NCI-H82 treated with DMSO at 0.1 percent for 48 hours (cell line): Measurements from ENCODE around the gene MISP.

ENCODE experiments used
- DNase-seq: peaks from one replicate; lab custom pipeline; 2025; ENCODE audit not compliant: unreplicated experiment; lab: John Stamatoyannopoulos, UW

The MISP gene

DNA sequence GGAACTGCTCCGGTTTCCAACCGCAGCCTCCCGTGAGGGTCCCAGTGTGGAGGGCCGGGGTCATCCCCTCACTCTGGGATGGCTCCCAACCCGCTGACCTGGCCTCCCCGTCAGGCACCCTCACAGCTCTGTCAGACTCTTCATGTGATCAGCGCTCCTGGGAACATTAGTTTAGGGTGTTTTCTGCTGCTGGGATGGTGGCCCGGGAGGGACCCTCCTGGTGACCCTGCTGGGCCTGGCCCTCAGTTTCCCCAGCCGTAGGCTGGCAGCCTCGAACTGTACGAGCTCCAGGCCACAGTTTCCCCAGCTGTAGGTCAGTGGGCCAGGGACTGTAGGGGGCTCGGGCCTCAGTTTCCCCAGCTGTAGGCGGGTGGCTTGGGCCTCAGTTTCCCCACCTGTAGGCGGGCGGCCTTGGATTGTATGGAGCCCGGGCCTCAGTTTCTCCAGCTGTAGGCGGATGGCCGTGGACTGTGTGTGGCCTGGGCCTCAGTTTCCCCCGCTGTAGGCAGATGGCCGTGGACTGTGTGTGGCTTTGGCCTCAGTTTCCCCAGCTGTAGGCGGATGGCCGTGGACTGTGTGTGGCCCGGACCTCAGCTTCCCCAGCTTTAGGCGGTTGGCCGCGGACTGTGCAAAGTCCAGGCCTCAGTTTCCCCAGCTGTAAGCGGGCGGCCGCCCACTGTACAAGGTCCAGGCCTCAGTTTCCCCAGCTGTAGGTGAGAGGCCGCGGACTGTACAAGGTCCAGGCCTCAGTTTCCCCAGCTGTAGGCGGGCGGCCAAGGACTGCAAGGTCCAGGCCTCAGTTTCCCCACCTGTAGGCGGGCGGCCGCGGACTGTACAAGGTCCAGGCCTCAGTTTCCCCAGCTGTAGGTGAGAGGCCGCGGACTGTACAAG, 45.0 kb downstream of the MISP start:
- no peak for DNase-seq

- DNase-seq, result peak; percentile 98
Measured at GRCh38 chr19:796692-797527, 46.0 kb downstream of the MISP start, which contains the start of gene PTBP1. Gene PTBP1, plus strand, starts transcription at chr19:797452. Its CDS starts 46 bp downstream, at chr19:797498.

DNA sequence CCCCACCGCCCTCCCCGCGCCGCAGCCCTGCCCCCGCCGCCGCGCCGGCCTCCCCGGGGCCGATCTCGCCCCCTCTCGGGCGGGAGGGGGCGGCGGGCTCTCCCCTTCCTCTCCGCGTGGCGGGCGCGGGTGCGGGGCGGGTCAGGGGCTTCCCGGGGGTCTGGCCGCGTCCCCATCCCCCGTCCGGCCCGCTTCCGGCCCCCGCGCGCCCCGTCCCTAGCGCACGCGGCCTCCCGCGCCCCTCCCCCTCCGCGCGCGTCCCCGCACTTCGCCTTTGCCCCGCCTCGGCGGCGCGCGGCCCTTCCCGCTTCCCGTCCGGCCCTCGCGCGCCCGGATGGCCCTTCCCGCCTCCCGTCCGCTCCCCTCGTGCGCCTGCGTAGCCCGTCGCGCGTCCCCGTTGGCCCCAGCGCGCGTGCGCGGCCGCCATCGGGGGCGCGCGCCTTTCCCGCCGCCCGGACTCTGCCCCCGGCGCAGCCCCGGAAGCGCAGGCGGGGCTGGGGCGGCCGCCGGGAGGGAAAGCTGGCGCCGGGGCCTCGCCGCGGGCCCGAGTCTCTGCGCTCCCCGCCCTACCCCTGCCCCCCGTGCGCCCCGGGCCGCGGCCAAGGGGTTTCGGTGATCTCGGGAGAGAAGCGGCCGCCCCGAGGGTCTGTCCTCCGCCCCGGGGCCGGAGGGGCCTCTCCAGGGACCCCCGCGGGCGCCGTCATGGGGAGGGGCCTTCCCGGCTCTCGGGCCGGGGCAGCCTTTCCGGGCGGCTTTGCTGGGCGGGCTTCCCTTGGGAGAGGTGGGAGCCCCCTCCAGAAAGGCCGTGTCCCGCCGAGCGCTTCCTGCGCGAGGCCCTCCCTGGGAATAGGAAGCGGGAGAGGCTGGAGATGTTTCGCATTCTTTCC, 46.9 kb downstream of the MISP start:
- no peak for DNase-seq

DNA sequence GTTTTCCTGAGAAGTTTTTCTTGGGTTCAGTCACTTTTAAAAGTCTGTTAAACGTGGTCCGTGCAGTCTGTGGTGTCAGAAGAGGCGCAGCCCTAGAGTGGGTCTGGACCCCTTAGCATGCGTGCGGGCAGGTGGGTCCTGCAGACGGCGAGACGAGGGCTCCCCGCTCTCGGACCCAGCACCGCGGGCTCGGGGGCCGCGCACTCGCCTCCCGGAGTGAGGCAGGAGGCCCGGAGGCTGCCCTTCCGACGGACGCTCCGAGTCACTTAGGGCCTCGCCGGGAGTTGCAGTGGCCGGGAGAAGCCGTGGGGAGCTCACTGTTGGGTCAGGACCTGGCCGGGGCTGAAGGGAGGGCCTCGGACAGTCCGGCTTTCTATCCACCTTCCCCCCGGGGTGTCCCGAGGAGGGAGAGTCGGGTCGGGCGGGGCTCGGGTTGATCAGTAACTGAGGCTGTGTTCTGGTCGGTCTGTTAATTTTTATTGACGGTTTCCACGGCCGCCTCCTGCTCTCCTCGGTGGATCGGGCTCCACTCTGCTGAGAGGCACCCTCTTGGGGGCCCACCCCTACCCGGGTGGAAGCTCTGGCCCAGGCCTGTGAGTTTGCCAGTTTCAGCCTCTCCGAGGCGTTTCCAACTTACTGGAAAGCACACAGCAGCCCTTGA, 47.6 kb downstream of the MISP start:
- no peak for DNase-seq

GRCh38 chr19:799076-799881, 48.4 kb downstream of the MISP start:
- DNase-seq, result no peak

GRCh38 chr19:800360-801029, 49.6 kb downstream of the MISP start:
- no peak for DNase-seq

GRCh38 chr19:801030-801860, 50.3 kb downstream of the MISP start:
- DNase-seq, result no peak

GRCh38 chr19:801861-802497, 51.1 kb downstream of the MISP start:
- no peak for DNase-seq

DNA sequence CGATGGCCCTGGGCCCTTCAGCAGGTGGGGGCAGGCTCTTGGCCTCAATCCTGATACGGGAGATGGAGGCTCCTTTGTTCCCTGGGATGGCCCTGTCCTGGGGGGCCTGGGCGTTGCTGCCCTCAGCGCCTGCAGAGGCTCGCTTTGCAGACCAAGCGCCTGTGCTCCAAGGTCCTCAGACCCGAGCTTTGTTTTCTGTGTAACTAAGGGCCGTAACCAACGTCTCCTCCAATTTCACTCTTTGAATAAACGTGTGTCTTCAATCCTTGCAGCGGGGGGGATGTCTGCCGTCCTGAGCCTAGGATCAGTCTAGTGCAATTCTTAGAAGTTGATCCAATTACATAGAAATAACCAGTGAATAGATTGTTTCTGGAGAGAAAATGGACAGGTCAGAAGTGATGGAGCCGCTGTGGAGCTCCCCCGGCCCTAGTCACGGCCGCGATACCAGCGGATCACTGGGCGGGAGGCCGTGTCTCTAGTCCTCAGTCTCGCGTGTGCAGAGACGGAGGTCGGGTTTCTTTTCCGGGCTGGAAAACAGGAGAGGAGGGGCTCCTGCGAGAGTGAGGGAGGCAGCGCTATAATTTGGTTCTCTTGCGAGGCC, 51.7 kb downstream of the MISP start:
- no peak for DNase-seq

DNA sequence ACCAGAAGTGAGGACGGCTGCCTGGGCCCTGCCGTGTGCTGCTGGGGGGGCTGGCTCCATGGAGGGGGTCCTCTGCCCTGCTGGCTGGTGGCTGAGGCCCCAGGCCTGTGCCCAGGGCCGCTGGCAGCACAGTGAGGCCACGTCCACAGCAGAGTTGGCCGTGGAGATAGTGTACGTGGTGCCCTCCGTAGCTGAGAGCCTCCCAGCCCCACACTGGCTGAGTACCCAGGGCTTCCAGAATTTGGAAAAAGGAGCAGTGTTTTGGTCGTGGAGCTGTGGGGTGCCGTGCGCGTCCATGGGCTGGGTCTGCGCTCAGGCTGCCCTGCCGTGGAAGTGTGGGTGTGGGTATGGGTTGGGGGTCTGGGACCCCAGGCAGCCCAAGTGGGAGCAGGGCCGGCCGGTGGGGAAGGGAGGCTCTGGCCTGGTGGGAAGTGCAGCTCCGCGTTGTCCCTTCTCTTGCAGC, 52.2 kb downstream of the MISP start:
- DNase-seq, result no peak

GRCh38 chr19:803686-804418, 52.9 kb downstream of the MISP start:
- DNase-seq, result no peak

DNA sequence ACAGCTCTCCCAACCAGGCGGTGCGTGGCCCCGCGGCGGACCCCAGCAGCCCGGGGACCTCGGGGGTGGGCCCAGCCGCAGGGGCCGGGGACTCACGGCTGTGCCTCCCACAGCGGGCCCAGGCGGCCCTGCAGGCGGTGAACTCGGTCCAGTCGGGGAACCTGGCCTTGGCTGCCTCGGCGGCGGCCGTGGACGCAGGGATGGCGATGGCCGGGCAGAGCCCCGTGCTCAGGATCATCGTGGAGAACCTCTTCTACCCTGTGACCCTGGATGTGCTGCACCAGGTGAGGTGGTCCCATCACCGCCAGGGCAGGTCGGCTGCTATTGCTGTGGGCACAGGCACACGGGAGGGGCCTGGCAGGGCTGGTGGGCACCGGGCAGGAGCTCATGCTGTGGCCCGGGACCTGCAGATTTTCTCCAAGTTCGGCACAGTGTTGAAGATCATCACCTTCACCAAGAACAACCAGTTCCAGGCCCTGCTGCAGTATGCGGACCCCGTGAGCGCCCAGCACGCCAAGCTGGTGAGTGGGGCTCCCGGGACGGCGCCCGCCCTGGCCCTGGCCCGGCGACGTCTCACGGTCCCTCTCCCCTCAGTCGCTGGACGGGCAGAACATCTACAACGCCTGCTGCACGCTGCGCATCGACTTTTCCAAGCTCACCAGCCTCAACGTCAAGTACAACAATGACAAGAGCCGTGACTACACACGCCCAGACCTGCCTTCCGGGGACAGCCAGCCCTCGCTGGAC, 53.7 kb downstream of the MISP start:
- DNase-seq, result no peak

- DNase-seq, result no peak
Measured at GRCh38 chr19:805166-805551, 54.2 kb downstream of the MISP start.

GRCh38 chr19:805600-806550, 55.0 kb downstream of the MISP start:
- DNase-seq, result no peak
